CD4-positive, alpha-beta T cell treated with Interleukin-1 beta for 1 hour (primary cell): Measurements from ENCODE around the gene C1D.
"Not testable (repeated sequence)": the region's sequence is repeated elsewhere in the genome, so short reads cannot be mapped to it uniquely, and the experiment has no call there.

Source experiments
- DNase-seq, 2 donors: peaks; one replicate each; pipeline ENCODE4 v3.0.0-alpha.2; 2020 to 2022

The C1D gene, protein sequence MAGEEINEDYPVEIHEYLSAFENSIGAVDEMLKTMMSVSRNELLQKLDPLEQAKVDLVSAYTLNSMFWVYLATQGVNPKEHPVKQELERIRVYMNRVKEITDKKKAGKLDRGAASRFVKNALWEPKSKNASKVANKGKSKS

DNA sequence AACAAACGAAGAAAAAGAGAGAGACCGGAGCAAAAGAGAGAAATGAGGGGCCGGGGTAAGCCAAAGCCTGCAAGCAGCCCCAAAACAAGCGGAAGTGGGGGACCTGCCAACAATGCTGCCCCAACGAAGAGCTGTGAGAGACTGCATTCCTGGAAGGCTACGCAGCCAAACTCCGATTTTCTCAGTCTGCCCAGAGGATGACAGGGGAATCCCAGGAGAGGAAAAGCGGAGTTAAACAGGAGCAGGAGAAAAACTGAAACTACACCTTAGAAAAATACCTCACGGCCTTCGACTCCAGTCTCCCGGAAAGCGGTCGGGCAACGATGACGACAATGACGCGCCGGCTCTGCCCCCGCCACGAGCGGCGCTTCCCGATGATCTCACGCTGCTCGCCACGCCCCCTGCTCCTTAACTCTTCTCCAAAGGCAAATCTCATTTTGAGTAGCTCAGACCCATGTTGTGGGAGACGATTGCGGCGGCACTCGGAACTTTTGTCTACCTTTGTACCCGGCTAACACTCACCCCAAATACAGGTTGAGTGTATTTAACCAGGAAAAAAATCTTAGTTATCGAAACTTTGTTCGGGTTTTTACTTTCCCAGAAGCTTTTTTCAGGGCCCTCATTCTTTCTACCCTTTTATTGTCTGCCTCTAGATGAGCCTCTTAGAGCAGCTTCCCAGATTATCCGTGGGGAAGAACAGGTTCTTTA lies at the start of gene C1D:
Gene C1D, minus strand, starts transcription at position 325 of the 708 bp plus-strand sequence. CDS start 15,694 bp downstream, outside the sequence.
- peak; percentile 89 to 92 for DNase-seq

- no peak for DNase-seq
Observed at GRCh38 chr2:68110102-68110501, 47.3 kb upstream of the C1D start.

GRCh38 chr2:68108120-68108519 lies 45.3 kb upstream of the C1D start:
- peak in 1 of 2 donors; percentile 12 for DNase-seq

DNA sequence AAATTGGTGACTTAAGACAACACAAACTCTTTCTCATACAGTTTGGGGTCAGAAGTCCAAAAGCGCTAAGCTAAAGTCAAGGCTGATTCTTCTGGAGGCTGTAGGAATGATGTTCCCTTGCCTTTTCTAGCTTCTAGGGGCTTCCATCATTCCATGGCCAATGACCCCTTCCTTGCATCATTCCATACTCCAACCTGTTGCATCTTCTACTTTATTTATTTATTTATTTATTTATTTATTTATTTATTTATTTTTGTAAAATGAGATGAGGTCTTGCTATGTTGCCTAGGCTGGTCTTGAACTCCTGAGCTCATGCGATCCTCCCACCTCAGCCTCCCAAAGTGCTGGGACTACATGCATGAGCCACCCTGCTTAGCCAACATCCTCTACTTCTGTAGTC lies 44.7 kb upstream of the C1D start:
- DNase-seq, result no peak

- DNase-seq, result no peak
Observed at GRCh38 chr2:68104111-68104835, 41.5 kb upstream of the C1D start.

DNA sequence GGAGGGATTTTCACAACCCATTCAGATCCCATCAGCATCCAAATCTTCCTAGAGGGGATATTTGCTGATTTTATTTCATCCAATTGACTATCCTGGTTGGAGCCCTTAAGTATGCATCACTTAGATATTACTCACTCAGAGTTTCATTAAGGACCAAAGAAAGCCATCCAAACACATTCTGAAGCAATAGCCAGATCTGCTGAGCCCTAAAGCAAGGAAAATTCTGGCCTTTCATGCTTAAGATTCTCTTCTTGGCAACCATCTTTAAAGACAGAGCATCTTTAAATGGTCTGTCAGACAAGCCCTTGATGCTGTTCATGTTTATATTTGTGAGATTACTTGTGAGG lies 40.9 kb upstream of the C1D start:
- DNase-seq, result no peak

DNA sequence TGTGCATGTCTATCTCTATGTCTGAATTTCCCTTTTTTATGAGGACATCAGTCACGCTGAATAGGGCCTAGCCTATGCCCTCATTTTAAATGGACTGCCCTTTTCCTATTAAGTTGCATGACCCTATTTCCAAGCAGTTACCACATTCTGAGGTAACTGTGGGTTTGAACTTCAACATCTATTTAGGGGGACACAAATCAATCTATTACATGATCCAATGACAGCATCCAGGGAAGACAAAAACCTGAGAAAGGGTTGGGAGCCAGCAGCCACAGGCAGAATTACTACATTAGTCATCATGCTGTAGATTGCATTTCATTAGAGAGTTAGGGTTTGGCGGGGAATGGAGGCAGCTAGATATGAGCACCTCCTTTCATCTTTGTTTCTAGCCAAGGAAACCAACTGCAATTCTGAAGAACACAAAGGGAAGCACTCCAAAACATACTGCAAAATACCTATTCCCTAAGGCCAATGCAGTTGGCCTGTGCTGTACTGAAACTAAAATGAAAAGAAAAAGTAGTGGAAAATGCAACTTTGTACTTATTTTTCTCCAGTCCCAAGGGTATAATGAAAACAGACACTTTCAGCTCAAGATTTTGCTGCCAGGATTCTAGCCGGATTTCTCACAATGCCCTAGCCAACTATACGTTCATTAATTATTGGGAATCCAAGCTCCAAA lies 40.4 kb upstream of the C1D start:
- DNase-seq, result no peak

- DNase-seq, result no peak
Observed at GRCh38 chr2:68100189-68100588, 37.4 kb upstream of the C1D start.

- no peak for DNase-seq
Observed at GRCh38 chr2:68099260-68099659, 36.5 kb upstream of the C1D start.

DNA sequence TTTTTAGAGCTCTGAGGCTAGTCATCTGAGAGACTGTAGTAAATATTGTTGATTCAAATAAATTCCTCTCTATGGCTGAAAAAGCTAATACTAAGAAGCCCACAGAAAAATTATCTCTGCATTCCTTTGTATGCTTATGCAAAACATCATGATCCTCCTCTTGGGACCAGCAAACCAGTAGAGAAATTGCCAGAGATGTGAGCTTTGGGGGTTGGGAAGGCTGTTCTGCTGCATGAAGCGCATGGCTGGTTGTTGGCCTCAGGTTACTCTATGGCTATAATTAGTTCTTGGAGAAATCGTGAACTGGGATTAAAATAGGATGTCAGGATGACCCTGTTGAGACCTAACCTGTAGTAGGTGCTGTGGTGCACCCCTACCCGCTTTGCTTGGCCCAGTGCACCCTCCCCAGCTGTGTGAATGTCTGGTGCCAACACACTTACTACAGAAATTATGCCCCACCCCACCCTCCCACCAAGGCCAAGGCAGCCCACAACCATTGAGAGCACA lies 35.5 kb upstream of the C1D start:
- DNase-seq, result no peak

GRCh38 chr2:68094111-68094510 lies 31.3 kb upstream of the C1D start:
- DNase-seq, result no peak

DNA sequence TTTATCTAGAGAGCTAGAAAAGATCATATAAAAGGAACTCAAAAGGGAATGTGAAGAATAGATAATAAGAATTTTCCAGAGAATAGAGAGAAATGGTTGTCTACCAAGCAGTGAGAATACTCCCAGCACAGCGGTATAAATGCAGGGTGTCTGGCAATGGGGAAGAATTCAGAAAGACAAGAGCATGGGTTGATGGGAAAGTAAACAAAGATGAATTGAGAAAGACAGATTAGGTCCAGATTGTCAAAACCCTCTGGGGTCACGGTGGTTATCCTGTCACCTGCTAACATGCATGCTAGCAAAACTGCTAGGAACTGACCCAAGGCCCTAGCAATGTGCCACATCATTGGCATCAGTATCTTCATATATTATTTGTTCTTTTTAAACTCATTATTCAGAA lies 30.8 kb upstream of the C1D start:
- no peak for DNase-seq

GRCh38 chr2:68091439-68092034 lies 28.7 kb upstream of the C1D start:
- DNase-seq, result no peak

DNA sequence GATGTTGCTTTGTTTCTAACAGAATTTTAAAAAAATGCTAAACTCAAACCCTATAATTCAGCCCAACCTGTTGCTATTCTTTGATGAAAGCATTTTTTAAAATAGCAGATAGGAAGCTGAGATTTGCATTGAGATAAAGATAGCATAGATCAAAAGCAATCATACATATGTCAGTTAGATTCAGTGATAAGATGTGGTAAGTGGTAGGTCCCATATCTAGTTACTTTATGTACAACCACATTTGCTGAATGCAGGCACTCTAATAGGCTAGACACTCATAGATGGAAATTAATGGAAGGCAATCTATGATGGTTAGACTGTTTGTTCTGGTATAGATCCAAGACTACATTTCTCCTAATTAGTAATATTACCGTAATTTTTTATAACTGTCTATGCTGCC lies 27.2 kb upstream of the C1D start:
- DNase-seq, result peak in 1 of 2 donors; percentile 17

GRCh38 chr2:68088940-68089339 lies 26.1 kb upstream of the C1D start:
- DNase-seq, result no peak

GRCh38 chr2:68086166-68086565 lies 23.4 kb upstream of the C1D start:
- DNase-seq, result no peak

DNA sequence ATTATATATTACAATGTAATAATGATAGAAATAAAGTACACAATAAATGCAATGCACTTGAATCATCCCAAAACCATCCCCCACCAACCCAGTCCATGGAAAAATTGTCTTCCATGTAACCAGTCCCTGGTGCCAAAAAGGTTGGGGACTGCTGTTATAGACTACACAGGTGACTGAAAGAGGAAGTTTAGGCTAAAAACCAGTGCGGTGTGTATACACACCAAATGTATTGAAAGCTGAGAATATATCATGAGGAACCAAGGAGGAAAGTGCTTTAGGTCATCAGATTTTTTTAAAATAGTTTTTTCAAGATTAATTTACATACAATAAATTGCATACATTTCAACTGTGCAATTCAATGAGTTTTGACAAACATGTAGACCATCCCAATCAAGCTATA lies 20.5 kb upstream of the C1D start:
- DNase-seq, result no peak

DNA sequence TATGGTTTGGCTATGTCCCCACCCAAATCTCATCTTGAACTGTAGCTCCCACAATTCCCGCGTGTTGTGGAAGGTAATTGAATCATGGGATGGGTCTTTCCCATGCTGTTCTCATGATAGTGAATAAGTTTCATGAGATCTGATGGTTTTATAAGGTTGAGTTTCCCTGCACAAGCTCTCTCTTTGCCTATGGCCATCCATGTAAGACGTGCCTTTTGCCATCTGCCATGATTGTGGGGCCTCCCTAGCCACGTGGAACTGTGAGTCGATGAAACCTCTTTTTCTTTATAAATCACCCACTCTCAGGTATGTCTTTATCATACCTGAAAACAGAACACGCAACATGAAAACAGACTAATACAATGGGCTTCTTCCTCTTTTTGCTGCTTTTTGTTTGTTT lies 11.2 kb upstream of the C1D start:
- DNase-seq, result no peak

- DNase-seq, result not testable (repeated sequence)
Observed at GRCh38 chr2:68063797-68064646, 1.2 kb upstream of the C1D start.

DNA sequence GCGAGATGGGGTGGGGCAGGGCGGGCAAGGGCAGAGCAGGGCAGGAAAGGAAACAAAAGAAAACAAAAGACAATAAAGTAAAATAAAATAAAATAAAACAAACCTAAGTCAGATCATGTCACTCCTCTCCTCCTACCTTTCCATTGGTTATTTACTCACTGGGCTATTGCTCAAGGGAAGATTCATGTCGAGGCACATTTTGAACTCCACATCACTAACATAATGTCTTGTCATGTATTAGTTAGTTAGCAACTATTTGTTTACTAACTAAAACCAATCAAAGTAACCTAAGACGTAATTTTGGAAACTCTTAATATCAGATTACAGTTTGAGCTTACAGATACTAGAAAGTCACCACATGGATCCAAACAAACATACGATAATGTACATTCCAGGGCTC lies 2.2 kb downstream of the C1D start:
- no peak for DNase-seq

DNA sequence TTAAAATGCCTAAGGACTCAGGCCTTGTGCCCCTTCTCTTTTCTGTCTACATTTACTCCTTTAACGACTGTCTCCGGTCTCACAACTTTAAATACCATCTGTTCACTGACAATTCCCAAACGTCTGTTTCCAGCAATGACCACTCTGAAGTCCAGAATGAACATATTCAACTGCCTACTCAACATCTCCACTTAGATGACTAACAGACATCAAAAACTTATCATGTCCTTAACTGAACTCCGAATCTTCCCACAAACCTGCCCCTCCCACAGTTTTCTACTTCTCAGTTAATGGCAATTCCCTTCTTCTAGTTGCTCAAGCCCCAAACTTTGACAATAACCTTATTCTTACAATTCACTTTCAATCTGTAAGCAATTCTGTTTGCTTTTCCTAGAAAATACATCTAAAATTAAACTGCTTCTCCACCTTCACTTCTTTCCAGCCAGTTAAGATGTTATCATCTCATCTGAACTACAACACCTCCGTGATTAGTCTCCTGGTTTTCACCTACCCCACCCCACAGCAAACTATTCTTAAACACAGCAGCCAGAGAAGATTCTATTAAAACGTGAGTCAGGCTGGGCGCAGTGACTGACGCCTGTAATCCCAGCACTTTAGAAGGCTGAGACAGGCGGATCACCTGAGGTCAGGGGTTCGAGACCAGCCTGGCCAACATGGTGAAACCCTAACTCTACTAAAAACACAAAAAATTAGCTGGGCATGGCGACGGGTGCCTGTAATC lies 2.8 kb downstream of the C1D start:
- DNase-seq, result no peak
